ENCODE results near the gene ME3. TPM values are rescaled to one million over a fixed set of nuclear protein-coding genes. Genes with fewer than 3 reads are reported as not detected.
"Not testable (repeated sequence)": the region's sequence is repeated elsewhere in the genome, so short reads cannot be mapped to it uniquely, and the experiment has no call there.

The ME3 gene
- total and polyA plus RNA-seq, 2 experiments from 2014 or later, result 7.5 to 10.9 TPM

- Histone ChIP-seq H2AFZ (no peak overlapping the region), H3F3A (ENCODE audit: insufficient read depth) (peaks cover 15% of the 10 kb centered on the region), H3K4me3 (peak overlapping the region; percentile 30; the same call in 1 of the 2 replicates), H3K9me2 (ENCODE audit: insufficient read depth) (no peaks in the 10 kb centered on the region), H3K4me1 (ENCODE audit: insufficient read depth) (peaks cover 38% of the 10 kb centered on the region), H3K36me3 (ENCODE audit: low read depth) (no peaks in the 10 kb centered on the region), H3K4me2 (ENCODE audit: unreplicated experiment) (peak overlapping the region; percentile 40), H3K79me2 (ENCODE audit: insufficient read depth) (no peaks in the 10 kb centered on the region), H3K27me3 (replicated peaks; ENCODE audit: insufficient read depth) (no peaks in the 10 kb centered on the region), H3K27ac (no peak overlapping the region), H4K20me1 (ENCODE audit: insufficient read depth) (no peaks in the 10 kb centered on the region), H3K9ac (no peak overlapping the region), H3K9me3 (ENCODE audit: low read depth) (no peaks in the 10 kb centered on the region)
- in situ Hi-C loops (cut with MboI), result no loop called here
- DNase-seq, result peak; percentile 91
- 74 to 78% methylated on average over 4 of the region's 4 CpGs for WGBS, 2 experiments (ENCODE audit: low coverage in 1 of 2, low lambda C conversion rate in 2 of 2, missing lambda C conversion rate in 2 of 2)
- TF ChIP-seq EZH2phosphoT487 (IDR thresholded peaks at IDR 0.05; ENCODE audit: insufficient read depth, low read depth) (no peak), EZH2 (IDR thresholded peaks at IDR 0.05; ENCODE audit: insufficient read depth, poor library complexity, severe bottlenecking) (no peak)
These were observed 120.9 kb downstream of the ME3 start for GRCh38 chr11:86551288-86552092.

- Histone ChIP-seq H3K4me2 (ENCODE audit: unreplicated experiment) (no peak overlapping the region), H3F3A (ENCODE audit: insufficient read depth) (peaks cover 15% of the 10 kb centered on the region), H3K36me3 (ENCODE audit: low read depth) (no peaks in the 10 kb centered on the region), H4K20me1 (ENCODE audit: insufficient read depth) (no peaks in the 10 kb centered on the region), H3K79me2 (ENCODE audit: insufficient read depth) (no peaks in the 10 kb centered on the region), H3K9me2 (ENCODE audit: insufficient read depth) (no peaks in the 10 kb centered on the region), H3K9me3 (ENCODE audit: low read depth) (no peaks in the 10 kb centered on the region), H3K27ac (no peak overlapping the region), H3K27me3 (replicated peaks; ENCODE audit: insufficient read depth) (no peaks in the 10 kb centered on the region), H2AFZ (no peak overlapping the region), H3K4me3 (no peak overlapping the region), H3K9ac (no peak overlapping the region), H3K4me1 (ENCODE audit: insufficient read depth) (peaks cover 34% of the 10 kb centered on the region)
- WGBS, 2 experiments (ENCODE audit: low coverage in 1 of 2, low lambda C conversion rate in 2 of 2, missing lambda C conversion rate in 2 of 2), result 97 to 98% methylated on average over 2 of the region's 2 CpGs
- in situ Hi-C loops (cut with MboI), result no loop called here
- no peak for TF ChIP-seq EZH2 (IDR thresholded peaks at IDR 0.05; ENCODE audit: insufficient read depth, poor library complexity, severe bottlenecking)
- TF ChIP-seq EZH2phosphoT487 (IDR thresholded peaks at IDR 0.05; ENCODE audit: insufficient read depth, low read depth), result no peak
- no peak for DNase-seq
These were observed 121.7 kb downstream of the ME3 start for GRCh38 chr11:86550757-86551156.

- TF ChIP-seq EZH2phosphoT487 (IDR thresholded peaks at IDR 0.05; ENCODE audit: insufficient read depth, low read depth) (no peak), EZH2 (IDR thresholded peaks at IDR 0.05; ENCODE audit: insufficient read depth, poor library complexity, severe bottlenecking) (no peak)
- Histone ChIP-seq H3K79me2 (ENCODE audit: insufficient read depth) (no peaks in the 10 kb centered on the region), H2AFZ (0 out of 2 replicates have a peak overlapping the region, but pooled peaks have one; percentile 1), H3F3A (ENCODE audit: insufficient read depth) (peaks cover 15% of the 10 kb centered on the region), H3K4me2 (ENCODE audit: unreplicated experiment) (peak overlapping the region; percentile 0), H3K27me3 (replicated peaks; ENCODE audit: insufficient read depth) (no peaks in the 10 kb centered on the region), H3K27ac (no peak overlapping the region), H3K9ac (no peak overlapping the region), H3K4me3 (no peak overlapping the region), H3K9me2 (ENCODE audit: insufficient read depth) (no peaks in the 10 kb centered on the region), H3K36me3 (ENCODE audit: low read depth) (no peaks in the 10 kb centered on the region), H4K20me1 (ENCODE audit: insufficient read depth) (no peaks in the 10 kb centered on the region), H3K9me3 (ENCODE audit: low read depth) (no peaks in the 10 kb centered on the region), H3K4me1 (ENCODE audit: insufficient read depth) (peaks cover 31% of the 10 kb centered on the region)
- WGBS, 2 experiments (ENCODE audit: low coverage in 1 of 2, low lambda C conversion rate in 2 of 2, missing lambda C conversion rate in 2 of 2), result 36 to 41% methylated on average over 6 of the region's 6 CpGs
- in situ Hi-C loops (cut with MboI), result no loop called here
- DNase-seq, result peak; percentile 53
These were observed 124.0 kb downstream of the ME3 start for GRCh38 chr11:86548271-86548917.

- Histone ChIP-seq H3K9ac (no peak overlapping the region), H3K9me3 (ENCODE audit: low read depth) (no peaks in the 10 kb centered on the region), H3K27ac (no peak overlapping the region), H3K27me3 (replicated peaks; ENCODE audit: insufficient read depth) (no peaks in the 10 kb centered on the region), H3K79me2 (ENCODE audit: insufficient read depth) (no peaks in the 10 kb centered on the region), H3F3A (ENCODE audit: insufficient read depth) (peaks cover 15% of the 10 kb centered on the region), H3K9me2 (ENCODE audit: insufficient read depth) (no peaks in the 10 kb centered on the region), H3K4me3 (no peak overlapping the region), H3K4me1 (ENCODE audit: insufficient read depth) (peaks cover 31% of the 10 kb centered on the region), H2AFZ (no peak overlapping the region), H3K4me2 (ENCODE audit: unreplicated experiment) (peak overlapping the region; percentile 0), H4K20me1 (ENCODE audit: insufficient read depth) (no peaks in the 10 kb centered on the region), H3K36me3 (ENCODE audit: low read depth) (no peaks in the 10 kb centered on the region)
- no peak for DNase-seq
- in situ Hi-C loops (cut with MboI), result no loop called here
- 51 to 71% methylated on average over 2 of the region's 2 CpGs for WGBS, 2 experiments (ENCODE audit: low coverage in 1 of 2, low lambda C conversion rate in 2 of 2, missing lambda C conversion rate in 2 of 2)
- TF ChIP-seq EZH2 (IDR thresholded peaks at IDR 0.05; ENCODE audit: insufficient read depth, poor library complexity, severe bottlenecking), result no peak
- TF ChIP-seq EZH2phosphoT487 (IDR thresholded peaks at IDR 0.05; ENCODE audit: insufficient read depth, low read depth), result no peak
These were observed 124.7 kb downstream of the ME3 start for GRCh38 chr11:86547727-86548126.

GRCh38 chr11:86541299-86541698, 131.1 kb downstream of the ME3 start:
- in situ Hi-C loops (cut with MboI); H3K27ac ChIP-seq: not testable (repeated sequence)

More at GRCh38 chr11:86541299-86541698, 131.1 kb downstream of the ME3 start:
- H3K36me3 ChIP-seq (ENCODE audit: low read depth); H3K4me3 ChIP-seq; H3K27me3 ChIP-seq (replicated peaks; ENCODE audit: insufficient read depth); H4K20me1 ChIP-seq (ENCODE audit: insufficient read depth); H2AFZ ChIP-seq; H3K9ac ChIP-seq; H3K9me3 ChIP-seq (ENCODE audit: low read depth); H3K4me1 ChIP-seq (ENCODE audit: insufficient read depth); DNase-seq; H3F3A ChIP-seq (ENCODE audit: insufficient read depth); H3K79me2 ChIP-seq (ENCODE audit: insufficient read depth); H3K4me2 ChIP-seq (ENCODE audit: unreplicated experiment); H3K9me2 ChIP-seq (ENCODE audit: insufficient read depth): not testable (repeated sequence)
- 70 to 72% methylated on average over 3 of the region's 3 CpGs for WGBS, 2 experiments (ENCODE audit: low coverage in 1 of 2, low lambda C conversion rate in 2 of 2, missing lambda C conversion rate in 2 of 2)

Data from GM23248 (cell line).